Mesendoderm (in vitro differentiated cells): Measurements from ENCODE around the gene CCL22.

Experiments used
- DNase-seq: peaks from one replicate; pipeline ENCODE4 v3.0.0; 2013
- H2AK5ac ChIP-seq: 2 replicates; pipeline ENCODE4 v1.6.1; 2013; ENCODE audit warnings: low read length, inconsistent platforms
- H2BK120ac ChIP-seq: 2 replicates; pipeline ENCODE4 v1.6.1; 2013; ENCODE audit warnings: low read depth, mild to moderate bottlenecking, low read length, moderate library complexity, mixed read lengths
- H2BK15ac ChIP-seq: replicated peaks from 2 replicates; pipeline ENCODE4 v1.6.1; 2013; ENCODE audit warnings: low read depth, mild to moderate bottlenecking, moderate library complexity
- H2BK5ac ChIP-seq: 2 replicates; pipeline ENCODE4 v1.6.1; 2013; ENCODE audit warnings: low read length, inconsistent platforms
- H3K18ac ChIP-seq: 2 replicates; pipeline ENCODE4 v1.6.1; 2013; ENCODE audit warnings: mild to moderate bottlenecking, low read length, mixed read lengths
- H3K23ac ChIP-seq: one replicate; pipeline ENCODE4 v1.6.1; 2013; ENCODE audit warnings: low read length
- H3K27ac ChIP-seq: 2 replicates; pipeline ENCODE4 v1.5.1; 2013; ENCODE audit warnings: low read depth, mild to moderate bottlenecking, inconsistent platforms, low read length, moderate library complexity
- H3K27me3 ChIP-seq: 2 replicates; pipeline ENCODE4 v1.6.1; 2013; ENCODE audit warnings: low read length, control low read depth, mild to moderate bottlenecking, inconsistent platforms; ENCODE audit not compliant: insufficient read depth, poor library complexity
- H3K36me3 ChIP-seq: 2 replicates; pipeline ENCODE4 v1.6.1; 2013; ENCODE audit warnings: low read length, inconsistent platforms; ENCODE audit not compliant: control insufficient read depth, insufficient read depth
- H3K4ac ChIP-seq: one replicate; pipeline ENCODE4 v1.6.1; 2013; ENCODE audit warnings: low read depth, mild to moderate bottlenecking, low read length, moderate library complexity
- H3K4me1 ChIP-seq: 2 replicates; pipeline ENCODE4 v1.6.1; 2013; ENCODE audit warnings: low read depth, low read length, inconsistent platforms; ENCODE audit not compliant: control insufficient read depth
- H3K4me2 ChIP-seq: 2 replicates; pipeline ENCODE4 v1.6.1; 2013; ENCODE audit warnings: low read length
- H3K4me3 ChIP-seq: 2 replicates; pipeline ENCODE4 v1.5.1; 2013; ENCODE audit warnings: mild to moderate bottlenecking, low read length
- H3K56ac ChIP-seq: one replicate; pipeline ENCODE4 v1.6.1; 2013; ENCODE audit warnings: low read length
- H3K79me1 ChIP-seq: 2 replicates; pipeline ENCODE4 v1.6.1; 2013; ENCODE audit warnings: low read length, inconsistent platforms
- H3K79me2 ChIP-seq: 2 replicates; pipeline ENCODE4 v1.6.1; 2013; ENCODE audit warnings: mild to moderate bottlenecking, low read length; ENCODE audit not compliant: control insufficient read depth, insufficient read depth
- H3K9ac ChIP-seq: 2 replicates; pipeline ENCODE4 v1.6.1; 2013; ENCODE audit warnings: low read length, inconsistent platforms
- H4K5ac ChIP-seq: one replicate; pipeline ENCODE4 v1.6.1; 2013; ENCODE audit warnings: low read length
- H4K8ac ChIP-seq: one replicate; pipeline ENCODE4 v1.6.1; 2013; ENCODE audit warnings: low read depth, mild to moderate bottlenecking, control low read depth, low read length, moderate library complexity
- WGBS: extraction: QIAGEN DNeasy Blood & Tissue Kit; methylation state at CpG from one replicate; pipeline ENCODE4 v1.1.7; 2013; ENCODE audit warnings: low lambda C conversion rate, missing lambda C conversion rate; ENCODE audit not compliant: insufficient coverage; ENCODE audit errors: extremely low coverage; 5-methylcytosine and 5-hydroxymethylcytosine counted together

The CCL22 gene

DNA sequence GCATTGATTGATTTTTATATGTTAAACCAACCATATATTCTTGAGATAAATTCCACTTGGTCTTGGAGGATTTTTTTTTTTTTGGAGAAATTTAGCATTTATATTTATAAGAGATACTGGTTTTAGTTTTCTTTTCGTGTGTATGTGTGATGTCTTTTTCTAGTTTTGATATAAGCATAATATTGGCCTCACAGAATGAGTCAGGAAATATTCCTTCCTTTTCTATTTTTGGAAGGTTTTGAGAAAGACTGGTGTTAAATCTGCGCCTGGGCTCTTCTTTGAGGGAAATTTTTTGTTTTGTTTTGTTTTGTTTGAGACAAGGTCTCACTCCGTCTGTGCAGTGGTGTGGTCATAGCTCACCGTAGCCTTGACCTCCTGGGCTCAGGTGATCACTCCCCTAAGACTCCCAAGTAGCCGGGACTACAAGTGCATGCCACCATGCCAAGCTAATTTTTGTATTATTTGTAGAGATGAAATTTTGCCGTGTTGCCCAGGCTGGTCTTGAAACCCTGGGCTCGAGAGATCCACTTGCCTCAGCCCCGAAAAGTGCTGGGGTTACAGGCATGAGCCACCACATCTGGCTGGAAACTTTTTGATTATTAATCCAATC lies 28.8 kb upstream of the CCL22 start:
- H4K5ac ChIP-seq: no peak overlapping the region
- no peak overlapping the region for H2AK5ac ChIP-seq
- no peaks in the 10 kb centered on the region for H3K79me1 ChIP-seq
- H2BK15ac ChIP-seq: no peak overlapping the region
- H2BK5ac ChIP-seq: no peak overlapping the region
- H3K4me3 ChIP-seq: no peak overlapping the region
- no peak overlapping the region for H3K4ac ChIP-seq
- H3K36me3 ChIP-seq: no peaks in the 10 kb centered on the region
- no peak overlapping the region for H3K9ac ChIP-seq
- H4K8ac ChIP-seq: no peak overlapping the region
- H3K56ac ChIP-seq: no peak overlapping the region
- no peaks in the 10 kb centered on the region for H3K27me3 ChIP-seq
- H3K27ac ChIP-seq: no peak overlapping the region
- DNase-seq: no peak
- H3K4me2 ChIP-seq: no peak overlapping the region
- H2BK120ac ChIP-seq: no peak overlapping the region
- no peaks in the 10 kb centered on the region for H3K79me2 ChIP-seq
- no CpG with 5 or more reads among the region's 8 CpGs for WGBS
- H3K4me1 ChIP-seq: no peaks in the 10 kb centered on the region
- no peak overlapping the region for H3K18ac ChIP-seq
- no peak overlapping the region for H3K23ac ChIP-seq

DNA sequence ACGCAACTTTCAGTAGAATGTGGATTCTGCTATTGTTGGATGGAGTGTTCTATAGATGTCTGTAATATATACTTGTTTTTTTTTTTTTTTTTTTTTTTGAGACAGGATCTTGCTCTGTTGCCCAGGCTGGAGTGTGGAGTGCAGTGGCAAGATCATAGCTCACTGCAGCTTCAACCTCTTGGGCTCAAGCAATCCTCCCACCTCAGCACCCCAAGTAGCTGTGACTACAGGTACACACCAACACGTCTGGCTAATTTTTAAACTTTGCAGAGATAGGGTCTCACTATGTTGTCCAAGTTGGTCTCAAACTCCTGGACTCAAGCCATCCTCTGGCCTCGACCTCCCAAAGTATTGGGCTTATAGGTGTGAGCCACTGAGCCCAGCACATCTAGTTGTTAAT lies 27.2 kb upstream of the CCL22 start:
- WGBS: no CpG with 5 or more reads among the region's 3 CpGs
- Histone ChIP-seq H4K5ac (no peak overlapping the region), H3K56ac (no peak overlapping the region), H4K8ac (no peak overlapping the region), H3K79me1 (no peaks in the 10 kb centered on the region), H3K4ac (no peak overlapping the region), H3K27ac (no peak overlapping the region), H3K79me2 (no peaks in the 10 kb centered on the region), H2BK120ac (no peak overlapping the region), H3K4me2 (no peak overlapping the region), H3K4me1 (no peaks in the 10 kb centered on the region), H3K4me3 (no peak overlapping the region), H3K9ac (no peak overlapping the region), H2BK5ac (no peak overlapping the region), H3K36me3 (no peaks in the 10 kb centered on the region), H2BK15ac (no peak overlapping the region), H3K23ac (no peak overlapping the region), H2AK5ac (no peak overlapping the region), H3K27me3 (no peaks in the 10 kb centered on the region), H3K18ac (no peak overlapping the region)
- DNase-seq: no peak

DNA sequence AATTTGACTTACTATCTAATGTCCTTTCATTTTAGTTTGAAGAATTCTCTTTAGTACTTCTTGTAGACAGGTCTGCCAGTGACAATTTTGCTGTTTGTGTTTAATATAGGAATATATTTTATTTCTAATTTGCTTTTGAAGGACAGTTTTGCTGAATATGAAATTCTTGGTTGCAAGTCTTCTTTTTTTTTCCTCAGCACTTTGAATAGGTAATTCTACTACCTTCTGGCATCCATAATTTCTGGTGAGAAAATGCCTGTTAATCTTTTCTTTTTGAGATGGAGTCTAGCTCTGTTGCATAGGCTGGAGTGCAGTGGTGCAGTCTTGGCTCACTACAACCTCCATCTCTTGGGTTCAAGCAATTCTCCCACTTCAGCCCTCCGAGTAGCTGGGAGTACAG lies 25.2 kb upstream of the CCL22 start:
- H2BK5ac ChIP-seq: no peak overlapping the region
- no peaks in the 10 kb centered on the region for H3K27me3 ChIP-seq
- no peak overlapping the region for H3K4me3 ChIP-seq
- no peak overlapping the region for H2AK5ac ChIP-seq
- H3K23ac ChIP-seq: no peak overlapping the region
- no peak overlapping the region for H2BK15ac ChIP-seq
- no peaks in the 10 kb centered on the region for H3K4me1 ChIP-seq
- no peak overlapping the region for H3K9ac ChIP-seq
- no peak overlapping the region for H4K8ac ChIP-seq
- no peak overlapping the region for H4K5ac ChIP-seq
- H3K79me1 ChIP-seq: no peaks in the 10 kb centered on the region
- no peak for DNase-seq
- no peak overlapping the region for H2BK120ac ChIP-seq
- H3K79me2 ChIP-seq: no peaks in the 10 kb centered on the region
- H3K4me2 ChIP-seq: no peak overlapping the region
- H3K36me3 ChIP-seq: no peaks in the 10 kb centered on the region
- H3K56ac ChIP-seq: no peak overlapping the region
- no peak overlapping the region for H3K27ac ChIP-seq
- WGBS: no CpG with 5 or more reads among the region's 1 CpG
- H3K18ac ChIP-seq: no peak overlapping the region
- no peak overlapping the region for H3K4ac ChIP-seq

DNA sequence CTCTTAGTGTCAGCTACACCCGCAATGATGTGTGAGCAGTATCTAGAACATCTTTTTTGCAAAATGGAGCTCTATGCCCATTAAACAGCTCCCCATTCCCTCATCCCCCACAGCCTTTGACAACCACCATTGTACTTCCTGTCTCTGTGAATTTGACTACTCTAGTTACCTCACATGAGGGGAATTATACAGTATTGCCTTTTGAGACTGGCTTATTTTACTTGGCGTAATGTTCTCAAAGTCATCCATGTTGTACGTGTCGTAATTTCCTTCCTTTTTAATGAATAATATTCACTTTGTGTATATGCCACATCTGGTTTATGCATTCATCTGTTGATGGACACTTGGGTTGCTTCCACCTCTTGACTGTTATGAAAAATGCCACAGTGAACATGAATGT lies 23.2 kb upstream of the CCL22 start:
- H3K27ac ChIP-seq: no peak overlapping the region
- no peak overlapping the region for H3K56ac ChIP-seq
- H2BK15ac ChIP-seq: no peak overlapping the region
- no peak overlapping the region for H4K8ac ChIP-seq
- no peak overlapping the region for H2AK5ac ChIP-seq
- no peak overlapping the region for H3K9ac ChIP-seq
- no CpG with 5 or more reads among the region's 4 CpGs for WGBS
- no peak overlapping the region for H3K4ac ChIP-seq
- H3K36me3 ChIP-seq: no peaks in the 10 kb centered on the region
- no peak overlapping the region for H4K5ac ChIP-seq
- DNase-seq: no peak
- H2BK120ac ChIP-seq: no peak overlapping the region
- H3K23ac ChIP-seq: no peak overlapping the region
- no peaks in the 10 kb centered on the region for H3K4me1 ChIP-seq
- H2BK5ac ChIP-seq: no peak overlapping the region
- no peaks in the 10 kb centered on the region for H3K79me2 ChIP-seq
- no peak overlapping the region for H3K18ac ChIP-seq
- no peak overlapping the region for H3K4me3 ChIP-seq
- no peak overlapping the region for H3K4me2 ChIP-seq
- no peaks in the 10 kb centered on the region for H3K79me1 ChIP-seq
- H3K27me3 ChIP-seq: no peaks in the 10 kb centered on the region

DNA sequence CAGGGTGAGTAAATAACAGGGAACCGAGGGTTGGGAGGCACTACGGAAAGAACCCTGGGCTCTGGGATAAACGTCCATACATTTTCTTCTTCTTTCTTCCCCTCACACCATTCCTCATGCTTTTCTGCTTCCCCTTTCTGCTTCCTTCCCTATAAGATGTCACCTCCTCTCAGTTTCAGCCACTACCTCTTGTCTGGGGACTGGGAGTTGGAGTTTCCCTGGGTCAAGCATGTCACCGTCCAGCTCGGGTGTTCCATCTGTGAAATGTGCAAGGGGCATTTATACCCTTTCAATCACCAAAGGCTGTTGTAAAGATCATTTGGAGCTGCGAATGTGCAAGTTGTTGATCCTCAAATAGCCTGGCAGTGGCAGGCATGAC lies 17.5 kb upstream of the CCL22 start:
- no peak overlapping the region for H3K9ac ChIP-seq
- DNase-seq: no peak
- no peak overlapping the region for H3K27ac ChIP-seq
- H3K4me3 ChIP-seq: no peak overlapping the region
- no peaks in the 10 kb centered on the region for H3K36me3 ChIP-seq
- H4K5ac ChIP-seq: no peak overlapping the region
- H3K18ac ChIP-seq: no peak overlapping the region
- H3K23ac ChIP-seq: no peak overlapping the region
- no peak overlapping the region for H3K4ac ChIP-seq
- no peaks in the 10 kb centered on the region for H3K79me1 ChIP-seq
- no peaks in the 10 kb centered on the region for H3K4me1 ChIP-seq
- no peak overlapping the region for H3K56ac ChIP-seq
- H3K4me2 ChIP-seq: no peak overlapping the region
- no peak overlapping the region for H2BK120ac ChIP-seq
- no peak overlapping the region for H4K8ac ChIP-seq
- WGBS: no CpG with 5 or more reads among the region's 6 CpGs
- H2BK15ac ChIP-seq: no peak overlapping the region
- no peaks in the 10 kb centered on the region for H3K79me2 ChIP-seq
- H3K27me3 ChIP-seq: no peaks in the 10 kb centered on the region
- no peak overlapping the region for H2AK5ac ChIP-seq
- H2BK5ac ChIP-seq: no peak overlapping the region
